HepG2 (cell line): ENCODE data around the gene IGF2BP3. TPM values are rescaled to one million over a fixed set of nuclear protein-coding genes. Genes with fewer than 3 reads are reported as not detected.

Experiments
- CBX5 ChIP-seq: sonication (generic); formaldehyde crosslinking; IDR thresholded peaks from 2 replicates; pipeline ENCODE4 v1.4.0; 2020; ENCODE audit warnings: missing genetic modification reagents, borderline replicate concordance
- DR1 ChIP-seq: sonication (generic); formaldehyde crosslinking; IDR thresholded peaks from 2 replicates; pipeline ENCODE4 v1.8.0; 2021; ENCODE audit warnings: mild to moderate bottlenecking, missing genetic modification reagents, inconsistent platforms
- FOXA3 ChIP-seq: IDR thresholded peaks from 2 replicates; pipeline ENCODE4 v1.6.1; 2016; ENCODE audit warnings: missing genetic modification reagents, missing compliant biosample characterization
- KAT2B ChIP-seq: fragments of 150-350 bp; IDR thresholded peaks from 2 replicates; pipeline ENCODE4 v1.6.1; 2014; ENCODE audit warnings: low read depth, low read length, borderline replicate concordance
- KMT2A ChIP-seq: sonication (generic); formaldehyde crosslinking; IDR thresholded peaks from 2 replicates; pipeline ENCODE4 v1.4.0; 2020; ENCODE audit warnings: missing genetic modification reagents
- LCORL ChIP-seq, 2 experiments: fragments of 450-650 bp in 1 of 2; sonication (generic) in 1 of 2; formaldehyde crosslinking in 1 of 2; IDR thresholded peaks; 2 replicates each; pipeline versions ENCODE4 v1.5.0 to v1.6.1; 2017 to 2020; ENCODE audit warnings: antibody characterized with exemption in 1 of 2, missing genetic modification reagents in 1 of 2
- NONO ChIP-seq, 2 experiments: fragments of 450-650 bp in 1 of 2; sonication (generic) in 1 of 2; formaldehyde crosslinking in 1 of 2; IDR thresholded peaks in 1 of 2; conservative IDR thresholded peaks in 1 of 2; 2 replicates each; pipeline versions ENCODE4 v1.6.1 to v1.8.0; 2017 to 2022; ENCODE audit warnings: mild to moderate bottlenecking in 1 of 2, missing genetic modification reagents in 1 of 2, moderate library complexity in 1 of 2
- TAF1 ChIP-seq: sonication (generic); formaldehyde crosslinking; IDR thresholded peaks from 2 replicates; pipeline ENCODE4 v1.4.0; 2020; ENCODE audit warnings: missing genetic modification reagents
- TGIF2 ChIP-seq: IDR thresholded peaks from 2 replicates; pipeline ENCODE4 v1.6.1; 2016; ENCODE audit warnings: control low read depth, missing compliant biosample characterization
- THAP11 ChIP-seq: IDR thresholded peaks from 2 replicates; pipeline ENCODE4 v1.6.1; 2016; ENCODE audit warnings: missing biosample characterization, missing genetic modification reagents
- ZNF263 ChIP-seq: sonication (generic); formaldehyde crosslinking; IDR thresholded peaks from 2 replicates; pipeline ENCODE4 v1.4.0; 2020; ENCODE audit warnings: missing genetic modification reagents
- ZNF788 ChIP-seq: sonication (generic); formaldehyde crosslinking; IDR thresholded peaks from 2 replicates; pipeline ENCODE4 v1.5.0; 2020; ENCODE audit warnings: mild to moderate bottlenecking, missing genetic modification reagents, borderline replicate concordance
- ZNF790 ChIP-seq: sonication (generic); formaldehyde crosslinking; IDR thresholded peaks from 2 replicates; pipeline ENCODE4 v1.8.0; 2022; ENCODE audit warnings: missing genetic modification reagents, mild to moderate bottlenecking, borderline replicate concordance
- polyA plus RNA-seq, 8 experiments: library from polyadenylated mRNA; depleted of rRNA in 3 of 8; stranded (reverse) in 7 of 8; unstranded in 1 of 8; fragments of >200 nt; fragmentation: Illumina TruSeq in 4 of 8; extraction: Trizol in 4 of 8; gene quantifications; 2 replicates each; pipeline versions ENCODE4 v1.2.1 to v1.2.3, GENCODE V29; 2011 to 2016; ENCODE audit warnings: low read depth in 4 of 8, missing spikeins in 1 of 8, mixed read lengths in 1 of 8; ENCODE audit not compliant: insufficient read depth in 1 of 8
- total RNA-seq, 5 experiments: library from RNA; depleted of rRNA; stranded (reverse); fragments of >200 nt; fragmentation: Illumina TruSeq; extraction: Trizol; gene quantifications; 2 replicates each; pipeline ENCODE4 v1.2.3, GENCODE V29; 2016; ENCODE audit warnings: low read depth in 1 of 5
- TF ChIP-seq, protein P1 (sequence below): IDR thresholded peaks from 2 replicates; pipeline ENCODE4 v1.6.1; 2016; ENCODE audit warnings: control low read depth
- TF ChIP-seq, protein P2 (sequence below): sonication (generic); formaldehyde crosslinking; IDR thresholded peaks from 2 replicates; pipeline ENCODE4 v1.8.1; 2022; ENCODE audit warnings: mild to moderate bottlenecking, missing genetic modification reagents
- TF ChIP-seq, protein P3 (sequence below): sonication (generic); formaldehyde crosslinking; IDR thresholded peaks from 2 replicates; pipeline ENCODE4 v1.8.1; 2023; ENCODE audit warnings: mild to moderate bottlenecking, inconsistent platforms, moderate library complexity, missing genetic modification reagents, borderline replicate concordance
- TF ChIP-seq, protein P4 (sequence below): fragments of 450-650 bp; IDR thresholded peaks from 2 replicates; pipeline ENCODE4 v1.6.1; 2017; ENCODE audit warnings: mild to moderate bottlenecking
- TF ChIP-seq, protein P5 (sequence below): IDR thresholded peaks from 2 replicates; pipeline ENCODE4 v1.6.1; 2016; ENCODE audit warnings: missing genetic modification reagents, missing compliant biosample characterization
- TF ChIP-seq, protein P6 (sequence below): sonication (generic); formaldehyde crosslinking; IDR thresholded peaks from 2 replicates; pipeline ENCODE4 v1.4.0; 2020; ENCODE audit warnings: missing genetic modification reagents, mild to moderate bottlenecking, borderline replicate concordance

IGF2BP3 gene
- total and polyA plus RNA-seq, 2 of the 13 experiments (the other 11 are each of a cell fraction or from before 2014, with no cell fraction given), result 37.7 to 39.5 TPM

DNA sequence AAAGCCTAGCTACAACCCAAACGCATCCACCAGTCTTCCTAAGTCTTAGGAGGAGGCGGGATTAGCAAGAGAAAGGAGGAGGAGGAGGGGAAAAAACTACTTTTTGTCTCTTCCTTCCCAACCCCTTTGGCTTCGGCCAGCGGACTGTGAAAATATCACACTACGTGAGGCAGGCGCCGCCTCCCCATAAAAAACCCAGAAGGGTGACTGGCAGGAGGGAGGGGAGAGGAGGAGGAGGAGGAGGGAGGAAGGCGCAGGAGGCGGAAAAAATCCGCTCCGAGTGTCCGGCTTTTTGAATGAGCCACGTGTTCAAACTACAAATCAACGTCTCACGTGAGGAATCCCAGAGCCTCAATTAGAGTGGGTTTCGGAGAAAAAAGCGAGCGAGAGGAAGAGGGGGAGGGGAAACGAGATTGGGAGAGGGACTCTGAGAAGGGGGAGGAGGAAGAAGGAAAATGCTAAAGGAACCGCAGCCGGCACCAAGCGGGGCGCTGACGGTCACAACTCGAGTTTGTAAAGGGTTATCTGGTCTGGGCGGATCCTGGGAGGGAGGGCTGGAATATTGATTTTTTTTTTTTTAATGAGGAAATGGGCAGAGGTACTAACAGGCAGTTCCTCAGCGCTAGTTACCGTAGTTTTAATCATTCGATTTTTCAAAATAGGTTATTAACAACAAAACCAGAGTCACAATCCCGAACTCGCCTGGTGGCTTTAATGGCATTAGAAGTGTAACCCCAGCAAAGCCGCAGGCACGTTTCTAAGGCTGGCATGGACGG lies at the start of gene IGF2BP3 (continued):
- no peak for TF ChIP-seq KMT2A
- peak; percentile 37; the same call in 1 of the 2 replicates for TF ChIP-seq LCORL (IDR thresholded peaks at IDR 0.05)
- 0 out of 2 replicates have a peak, but pooled peaks have one; percentile 9 for TF ChIP-seq LCORL (CRISPR knock-in tag; IDR thresholded peaks at IDR 0.05)
- TF ChIP-seq THAP11 (CRISPR knock-in tag), result peak; percentile 13; the same call in 1 of the 2 replicates
- TF ChIP-seq ZNF788 (CRISPR knock-in tag), result peak; percentile 13; the same call in 1 of the 2 replicates
- TF ChIP-seq TAF1 (CRISPR knock-in tag), result peak; percentile 64
- TF ChIP-seq, protein P1, sequence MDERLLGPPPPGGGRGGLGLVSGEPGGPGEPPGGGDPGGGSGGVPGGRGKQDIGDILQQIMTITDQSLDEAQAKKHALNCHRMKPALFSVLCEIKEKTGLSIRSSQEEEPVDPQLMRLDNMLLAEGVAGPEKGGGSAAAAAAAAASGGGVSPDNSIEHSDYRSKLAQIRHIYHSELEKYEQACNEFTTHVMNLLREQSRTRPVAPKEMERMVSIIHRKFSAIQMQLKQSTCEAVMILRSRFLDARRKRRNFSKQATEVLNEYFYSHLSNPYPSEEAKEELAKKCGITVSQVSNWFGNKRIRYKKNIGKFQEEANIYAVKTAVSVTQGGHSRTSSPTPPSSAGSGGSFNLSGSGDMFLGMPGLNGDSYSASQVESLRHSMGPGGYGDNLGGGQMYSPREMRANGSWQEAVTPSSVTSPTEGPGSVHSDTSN, result peak; percentile 72; the same call in 1 of the 2 replicates
- TF ChIP-seq, protein P2, sequence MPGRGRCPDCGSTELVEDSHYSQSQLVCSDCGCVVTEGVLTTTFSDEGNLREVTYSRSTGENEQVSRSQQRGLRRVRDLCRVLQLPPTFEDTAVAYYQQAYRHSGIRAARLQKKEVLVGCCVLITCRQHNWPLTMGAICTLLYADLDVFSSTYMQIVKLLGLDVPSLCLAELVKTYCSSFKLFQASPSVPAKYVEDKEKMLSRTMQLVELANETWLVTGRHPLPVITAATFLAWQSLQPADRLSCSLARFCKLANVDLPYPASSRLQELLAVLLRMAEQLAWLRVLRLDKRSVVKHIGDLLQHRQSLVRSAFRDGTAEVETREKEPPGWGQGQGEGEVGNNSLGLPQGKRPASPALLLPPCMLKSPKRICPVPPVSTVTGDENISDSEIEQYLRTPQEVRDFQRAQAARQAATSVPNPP (CRISPR knock-in tag), result 0 out of 2 replicates have a peak, but pooled peaks have one; percentile 2
- TF ChIP-seq, protein P3, sequence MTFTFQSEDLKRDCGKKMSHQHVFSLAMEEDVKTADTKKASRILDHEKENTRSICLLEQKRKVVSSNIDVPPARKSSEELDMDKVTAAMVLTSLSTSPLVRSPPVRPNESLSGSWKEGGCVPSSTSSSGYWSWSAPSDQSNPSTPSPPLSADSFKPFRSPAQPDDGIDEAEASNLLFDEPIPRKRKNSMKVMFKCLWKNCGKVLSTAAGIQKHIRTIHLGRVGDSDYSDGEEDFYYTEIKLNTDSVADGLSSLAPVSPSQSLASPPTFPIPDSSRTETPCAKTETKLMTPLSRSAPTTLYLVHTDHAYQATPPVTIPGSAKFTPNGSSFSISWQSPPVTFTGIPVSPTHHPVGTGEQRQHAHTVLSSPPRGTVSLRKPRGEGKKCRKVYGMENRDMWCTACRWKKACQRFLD (CRISPR knock-in tag), result peak; percentile 26; the same call in 1 of the 2 replicates
- peak; percentile 49 for TF ChIP-seq FOXA3
- TF ChIP-seq DR1 (CRISPR knock-in tag), result peak; percentile 42; the same call in 1 of the 2 replicates
- TF ChIP-seq, protein P4, sequence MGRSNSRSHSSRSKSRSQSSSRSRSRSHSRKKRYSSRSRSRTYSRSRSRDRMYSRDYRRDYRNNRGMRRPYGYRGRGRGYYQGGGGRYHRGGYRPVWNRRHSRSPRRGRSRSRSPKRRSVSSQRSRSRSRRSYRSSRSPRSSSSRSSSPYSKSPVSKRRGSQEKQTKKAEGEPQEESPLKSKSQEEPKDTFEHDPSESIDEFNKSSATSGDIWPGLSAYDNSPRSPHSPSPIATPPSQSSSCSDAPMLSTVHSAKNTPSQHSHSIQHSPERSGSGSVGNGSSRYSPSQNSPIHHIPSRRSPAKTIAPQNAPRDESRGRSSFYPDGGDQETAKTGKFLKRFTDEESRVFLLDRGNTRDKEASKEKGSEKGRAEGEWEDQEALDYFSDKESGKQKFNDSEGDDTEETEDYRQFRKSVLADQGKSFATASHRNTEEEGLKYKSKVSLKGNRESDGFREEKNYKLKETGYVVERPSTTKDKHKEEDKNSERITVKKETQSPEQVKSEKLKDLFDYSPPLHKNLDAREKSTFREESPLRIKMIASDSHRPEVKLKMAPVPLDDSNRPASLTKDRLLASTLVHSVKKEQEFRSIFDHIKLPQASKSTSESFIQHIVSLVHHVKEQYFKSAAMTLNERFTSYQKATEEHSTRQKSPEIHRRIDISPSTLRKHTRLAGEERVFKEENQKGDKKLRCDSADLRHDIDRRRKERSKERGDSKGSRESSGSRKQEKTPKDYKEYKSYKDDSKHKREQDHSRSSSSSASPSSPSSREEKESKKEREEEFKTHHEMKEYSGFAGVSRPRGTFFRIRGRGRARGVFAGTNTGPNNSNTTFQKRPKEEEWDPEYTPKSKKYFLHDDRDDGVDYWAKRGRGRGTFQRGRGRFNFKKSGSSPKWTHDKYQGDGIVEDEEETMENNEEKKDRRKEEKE, result no peak
- TF ChIP-seq NONO (IDR thresholded peaks at IDR 0.05), result no peak
- TF ChIP-seq NONO (CRISPR knock-in tag; conservative IDR thresholded peaks at IDR 0.05), result no peak
- peak; percentile 95 for TF ChIP-seq ZNF263 (CRISPR knock-in tag)
- TF ChIP-seq CBX5 (CRISPR knock-in tag), result 0 out of 2 replicates have a peak, but pooled peaks have one; percentile 37
- TF ChIP-seq, protein P5, sequence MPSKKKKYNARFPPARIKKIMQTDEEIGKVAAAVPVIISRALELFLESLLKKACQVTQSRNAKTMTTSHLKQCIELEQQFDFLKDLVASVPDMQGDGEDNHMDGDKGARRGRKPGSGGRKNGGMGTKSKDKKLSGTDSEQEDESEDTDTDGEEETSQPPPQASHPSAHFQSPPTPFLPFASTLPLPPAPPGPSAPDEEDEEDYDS (CRISPR knock-in tag), result peak; percentile 96
- TF ChIP-seq, protein P6, sequence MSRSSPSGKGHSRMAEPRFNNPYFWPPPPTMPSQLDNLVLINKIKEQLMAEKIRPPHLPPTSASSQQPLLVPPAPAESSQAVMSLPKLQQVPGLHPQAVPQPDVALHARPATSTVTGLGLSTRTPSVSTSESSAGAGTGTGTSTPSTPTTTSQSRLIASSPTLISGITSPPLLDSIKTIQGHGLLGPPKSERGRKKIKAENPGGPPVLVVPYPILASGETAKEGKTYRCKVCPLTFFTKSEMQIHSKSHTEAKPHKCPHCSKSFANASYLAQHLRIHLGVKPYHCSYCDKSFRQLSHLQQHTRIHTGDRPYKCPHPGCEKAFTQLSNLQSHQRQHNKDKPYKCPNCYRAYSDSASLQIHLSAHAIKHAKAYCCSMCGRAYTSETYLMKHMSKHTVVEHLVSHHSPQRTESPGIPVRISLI, result peak; percentile 85
- TF ChIP-seq TGIF2 (CRISPR knock-in tag), result no peak
- TF ChIP-seq ZNF790 (CRISPR knock-in tag), result 0 out of 2 replicates have a peak, but pooled peaks have one; percentile 33
- TF ChIP-seq KAT2B, result 0 out of 2 replicates have a peak, but pooled peaks have one; percentile 26
